Measurements from ENCODE around the gene UBE2C. TPM values are rescaled to one million over a fixed set of nuclear protein-coding genes. Genes with fewer than 3 reads are reported as not detected.

Gene UBE2C
- total RNA-seq, 6 experiments from 2014 or later = 0.66 to 5.8 (median 3.7) TPM; not detected in 1

GRCh38 chr20:45848969-45849582, 36.6 kb downstream of the UBE2C start:
- WGBS (ENCODE audit: insufficient coverage, low coverage, low lambda C conversion rate, missing lambda C conversion rate) = 91% methylated on average over 8 of the region's 8 CpGs
- Histone ChIP-seq H3K36me3 (peaks cover 0 to 38% (median 10%) of the 10 kb centered on the region in 4 donors), H3K27me3 (no peaks in the 10 kb centered on the region), H3K27ac (no peak overlapping the region), H3K9me3 (no peaks in the 10 kb centered on the region), H3K4me1 (no peaks in the 10 kb centered on the region), H3K4me3 (no peak overlapping the region)
- ATAC-seq (no peak), DNase-seq (no peak)
- intact Hi-C loops (cut with DNase I) = no loop called here
- TF ChIP-seq, protein P1, sequence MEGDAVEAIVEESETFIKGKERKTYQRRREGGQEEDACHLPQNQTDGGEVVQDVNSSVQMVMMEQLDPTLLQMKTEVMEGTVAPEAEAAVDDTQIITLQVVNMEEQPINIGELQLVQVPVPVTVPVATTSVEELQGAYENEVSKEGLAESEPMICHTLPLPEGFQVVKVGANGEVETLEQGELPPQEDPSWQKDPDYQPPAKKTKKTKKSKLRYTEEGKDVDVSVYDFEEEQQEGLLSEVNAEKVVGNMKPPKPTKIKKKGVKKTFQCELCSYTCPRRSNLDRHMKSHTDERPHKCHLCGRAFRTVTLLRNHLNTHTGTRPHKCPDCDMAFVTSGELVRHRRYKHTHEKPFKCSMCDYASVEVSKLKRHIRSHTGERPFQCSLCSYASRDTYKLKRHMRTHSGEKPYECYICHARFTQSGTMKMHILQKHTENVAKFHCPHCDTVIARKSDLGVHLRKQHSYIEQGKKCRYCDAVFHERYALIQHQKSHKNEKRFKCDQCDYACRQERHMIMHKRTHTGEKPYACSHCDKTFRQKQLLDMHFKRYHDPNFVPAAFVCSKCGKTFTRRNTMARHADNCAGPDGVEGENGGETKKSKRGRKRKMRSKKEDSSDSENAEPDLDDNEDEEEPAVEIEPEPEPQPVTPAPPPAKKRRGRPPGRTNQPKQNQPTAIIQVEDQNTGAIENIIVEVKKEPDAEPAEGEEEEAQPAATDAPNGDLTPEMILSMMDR (IDR thresholded peaks at IDR 0.05) = no peak
- no peak for TF ChIP-seq POLR2A (IDR thresholded peaks at IDR 0.05)

GRCh38 chr20:45850238-45850637, 37.8 kb downstream of the UBE2C start:
- no peak for DNase-seq
- 92% methylated on average over 2 of the region's 2 CpGs for WGBS (ENCODE audit: insufficient coverage, low coverage, low lambda C conversion rate, missing lambda C conversion rate)
- H3K27ac ChIP-seq = no peak overlapping the region
- no peaks in the 10 kb centered on the region for H3K27me3 ChIP-seq
- TF ChIP-seq POLR2A (IDR thresholded peaks at IDR 0.05) = no peak
- TF ChIP-seq, protein P1 (IDR thresholded peaks at IDR 0.05) = no peak
- no peaks in the 10 kb centered on the region for H3K9me3 ChIP-seq
- H3K36me3 ChIP-seq = peaks cover 0 to 29% (median 4%) of the 10 kb centered on the region in 4 donors
- H3K4me3 ChIP-seq = no peak overlapping the region
- no peak for ATAC-seq
- intact Hi-C loops (cut with DNase I) = no loop called here
- H3K4me1 ChIP-seq = peaks cover 0 to 3% (median 0%) of the 10 kb centered on the region in 4 donors

- no peak overlapping the region for H3K27ac ChIP-seq
- ATAC-seq = no peak
- no peaks in the 10 kb centered on the region for H3K9me3 ChIP-seq
- TF ChIP-seq POLR2A (IDR thresholded peaks at IDR 0.05) = no peak
- intact Hi-C loops (cut with DNase I) = no loop called here
- H3K27me3 ChIP-seq = no peaks in the 10 kb centered on the region
- peaks cover 0 to 23% (median 3%) of the 10 kb centered on the region in 4 donors for H3K36me3 ChIP-seq
- DNase-seq = no peak
- H3K4me3 ChIP-seq = no peak overlapping the region
- H3K4me1 ChIP-seq = peaks cover 0 to 9% (median 3%) of the 10 kb centered on the region in 4 donors
- no CpG with 5 or more reads among the region's 1 CpG for WGBS (ENCODE audit: insufficient coverage, low coverage, low lambda C conversion rate, missing lambda C conversion rate)
Observed at GRCh38 chr20:45850926-45851325, 38.5 kb downstream of the UBE2C start.

DNA sequence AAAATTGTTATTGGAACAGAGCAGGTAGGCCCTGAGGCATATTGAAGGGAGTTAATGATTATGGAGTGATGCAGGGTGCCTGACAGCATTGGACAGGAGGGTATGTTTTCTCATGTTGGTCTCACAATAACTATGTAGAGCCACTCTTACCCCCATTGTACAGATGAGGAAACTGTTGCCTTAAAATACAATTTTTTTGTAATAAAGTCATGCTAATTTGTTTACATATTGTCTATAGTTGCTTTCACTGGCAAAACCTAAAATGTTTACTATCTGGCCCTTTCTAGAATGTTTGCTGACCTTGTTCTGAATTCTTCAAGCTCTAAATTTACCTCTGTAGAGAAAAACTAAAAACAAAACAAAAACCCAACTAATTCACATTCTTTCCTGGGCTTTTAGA, 39.1 kb downstream of the UBE2C start:
- H3K36me3 ChIP-seq = peaks cover 0 to 18% (median 3%) of the 10 kb centered on the region in 4 donors
- intact Hi-C loops (cut with DNase I) = no loop called here

GRCh38 chr20:45852326-45852725, 39.9 kb downstream of the UBE2C start:
- no peaks in the 10 kb centered on the region for H3K9me3 ChIP-seq
- ATAC-seq = no peak
- TF ChIP-seq, protein P1 (IDR thresholded peaks at IDR 0.05) = no peak
- TF ChIP-seq POLR2A (IDR thresholded peaks at IDR 0.05) = no peak
- 100% methylated on average over 6 of the region's 6 CpGs for WGBS (ENCODE audit: insufficient coverage, low coverage, low lambda C conversion rate, missing lambda C conversion rate)
- peaks cover 0 to 9% (median under 1%) of the 10 kb centered on the region in 4 donors for H3K36me3 ChIP-seq
- DNase-seq = no peak
- peaks cover 0 to 16% (median 6%) of the 10 kb centered on the region in 4 donors for H3K4me1 ChIP-seq
- H3K27me3 ChIP-seq = no peaks in the 10 kb centered on the region
- intact Hi-C loops (cut with DNase I) = no loop called here
- no peak overlapping the region for H3K27ac ChIP-seq
- no peak overlapping the region for H3K4me3 ChIP-seq

More for the DNA sequence above, 39.1 kb downstream of the UBE2C start:
- ATAC-seq = no peak
- Histone ChIP-seq H3K9me3 (no peaks in the 10 kb centered on the region), H3K4me3 (no peak overlapping the region), H3K4me1 (peaks cover 0 to 15% (median 6%) of the 10 kb centered on the region in 4 donors), H3K27ac (no peak overlapping the region), H3K27me3 (no peaks in the 10 kb centered on the region)
- DNase-seq = no peak
- TF ChIP-seq POLR2A (IDR thresholded peaks at IDR 0.05) = no peak
- TF ChIP-seq, protein P1 (IDR thresholded peaks at IDR 0.05) = no peak

Data from right lobe of liver (tissue), 6 donors.